AG10803 (cell line): ENCODE measurements around the gene NCMAP.

Experiments
- DNase-seq: peaks from one replicate; pipeline ENCODE4 v3.0.0; 2010; ENCODE audit warnings: low read depth
- H3K4me3 ChIP-seq: 2 replicates; pipeline ENCODE4 v1.5.1; 2011; ENCODE audit warnings: mild to moderate bottlenecking, low read length, control low read depth
- CTCF ChIP-seq: conservative IDR thresholded peaks from 2 replicates; pipeline ENCODE4 v1.5.1; 2011; ENCODE audit warnings: mild to moderate bottlenecking, low read length, control low read depth, inconsistent platforms

The NCMAP gene

DNA sequence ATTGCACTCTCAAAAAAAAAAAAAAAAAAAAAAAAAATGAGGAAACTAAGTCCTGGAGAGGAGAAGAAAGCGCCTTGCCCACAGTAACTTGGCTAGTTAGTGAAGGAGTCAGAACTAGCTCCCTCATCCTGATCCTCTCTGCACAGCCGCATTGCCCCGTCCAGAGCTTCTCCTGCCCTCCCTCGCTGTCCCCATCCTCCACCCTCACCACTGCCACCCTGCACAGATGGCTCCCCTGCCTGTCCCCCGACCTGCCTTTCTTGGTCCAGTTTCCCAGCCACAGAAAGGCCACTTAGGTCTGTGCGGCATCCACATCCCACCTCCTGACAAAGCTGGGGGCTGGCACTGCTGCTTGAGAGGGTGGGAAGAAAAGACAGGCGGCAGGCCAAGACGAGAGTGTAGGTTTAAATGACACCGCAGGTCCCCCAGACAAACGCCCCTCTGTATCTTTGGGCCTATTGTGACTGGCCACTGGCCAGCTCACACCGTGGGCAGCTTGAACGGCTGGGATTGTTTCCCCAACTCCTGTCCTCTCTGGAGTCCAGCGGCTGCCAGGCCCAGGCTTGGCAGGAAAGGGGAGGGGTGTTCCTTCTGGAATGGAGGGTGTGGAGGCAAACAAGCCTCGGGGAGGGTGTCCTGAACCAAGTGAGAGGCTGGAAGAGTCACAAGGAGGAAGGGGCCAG, 20.2 kb downstream of the NCMAP start:
- no peak overlapping the region for H3K4me3 ChIP-seq
- TF ChIP-seq CTCF = no peak
- no peak for DNase-seq

- TF ChIP-seq CTCF = no peak
- no peak for DNase-seq
- no peak overlapping the region for H3K4me3 ChIP-seq
Measured at GRCh38 chr1:24578846-24579245, 23.0 kb downstream of the NCMAP start.

GRCh38 chr1:24580756-24581155, 24.9 kb downstream of the NCMAP start:
- H3K4me3 ChIP-seq = no peak overlapping the region
- no peak for DNase-seq
- no peak for TF ChIP-seq CTCF

DNA sequence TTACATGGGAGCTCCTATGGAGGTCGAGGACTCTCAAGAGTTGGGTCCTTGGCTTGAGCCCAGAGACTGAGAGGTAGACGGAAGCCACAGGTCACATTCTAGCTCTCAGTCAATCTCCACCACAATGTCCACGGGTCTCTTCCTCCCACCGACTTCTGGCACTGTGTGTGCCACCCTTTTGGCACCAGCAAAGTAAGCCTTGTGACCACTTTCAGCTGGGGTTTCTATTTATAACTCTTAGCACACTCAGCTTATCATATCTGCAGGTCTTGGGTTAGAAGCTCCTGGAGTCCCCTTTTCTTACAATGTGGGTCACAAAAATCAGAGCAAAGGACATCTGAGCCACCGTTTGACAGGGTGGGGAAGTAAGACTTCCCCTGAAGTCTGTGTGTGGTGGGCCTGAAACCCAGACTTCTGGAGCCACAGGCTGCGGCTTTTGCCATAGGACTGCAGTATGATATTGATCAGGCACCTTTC, 28.3 kb downstream of the NCMAP start:
- DNase-seq = no peak
- TF ChIP-seq CTCF = no peak
- no peak overlapping the region for H3K4me3 ChIP-seq

GRCh38 chr1:24586119-24586518, 30.2 kb downstream of the NCMAP start:
- no peak for TF ChIP-seq CTCF
- no peak overlapping the region for H3K4me3 ChIP-seq
- no peak for DNase-seq

- peak; percentile 54 for DNase-seq
- H3K4me3 ChIP-seq = no peak overlapping the region
- TF ChIP-seq CTCF = peak; percentile 77
Measured at GRCh38 chr1:24586970-24587820, 31.3 kb downstream of the NCMAP start.

DNA sequence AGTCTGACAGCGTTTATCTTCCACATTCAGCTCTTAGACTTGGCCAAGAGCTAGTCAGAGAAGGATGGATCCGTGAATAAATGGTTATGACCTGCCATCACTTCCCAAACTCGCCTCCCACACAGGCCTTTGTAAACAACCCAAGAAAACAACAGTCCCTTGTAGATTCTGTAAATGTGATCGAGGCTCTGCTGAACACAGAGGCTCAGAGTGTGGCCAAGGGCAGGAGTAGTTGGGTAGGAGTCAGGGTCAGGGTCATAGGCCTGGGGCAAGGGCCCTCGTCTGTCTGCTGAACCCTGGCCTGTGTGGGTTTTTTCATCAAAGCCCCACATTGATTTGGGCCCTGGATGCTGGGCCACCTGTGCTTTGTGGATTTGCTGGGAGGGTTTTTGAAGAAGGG, 32.7 kb downstream of the NCMAP start:
- no peak overlapping the region for H3K4me3 ChIP-seq
- no peak for DNase-seq
- no peak for TF ChIP-seq CTCF
